Sigmoid colon (tissue), 4 donors: ENCODE data around the gene PDE4A.

Experiments
- CTCF ChIP-seq, 4 experiments: fragments of 450-650 bp in 3 of 4; fragments of 200-600 bp in 1 of 4; IDR thresholded peaks; one replicate each; pipeline ENCODE4 v1.5.1; 2016 to 2019; ENCODE audit warnings: antibody characterized with exemption in 4 of 4, mild to moderate bottlenecking in 3 of 4, moderate library complexity in 2 of 4
- EP300 ChIP-seq, 4 donors: sonication (generic); formaldehyde crosslinking; IDR thresholded peaks; one replicate each; pipeline ENCODE4 v1.6.1; 2017; ENCODE audit warnings: antibody characterized with exemption in 4 of 4
- POLR2A ChIP-seq, 2 donors: fragments of 450-650 bp; IDR thresholded peaks; one replicate each; pipeline ENCODE4 v1.6.1; 2016; ENCODE audit warnings: antibody characterized with exemption in 2 of 2, mild to moderate bottlenecking in 2 of 2, moderate library complexity in 2 of 2

GRCh38 chr19:10450853-10451609, 30.7 kb downstream of the PDE4A start:
- TF ChIP-seq CTCF (IDR thresholded peaks at IDR 0.05) (no peak), POLR2A (IDR thresholded peaks at IDR 0.05) (no peak), EP300 (IDR thresholded peaks at IDR 0.05) (no peak)
